Effector CD8-positive, alpha-beta T cell (primary cell): ENCODE measurements around the gene SYNE1.
A peak's percentile ranks its signal among the peaks of the same experiment; 100 is the strongest.
"Not testable (repeated sequence)": the region's sequence is repeated elsewhere in the genome, so short reads cannot be mapped to it uniquely, and the experiment has no call there.

Experiments
- DNase-seq: peaks from one replicate; lab custom pipeline; 2025; lab: John Stamatoyannopoulos, UW

The SYNE1 gene

DNA sequence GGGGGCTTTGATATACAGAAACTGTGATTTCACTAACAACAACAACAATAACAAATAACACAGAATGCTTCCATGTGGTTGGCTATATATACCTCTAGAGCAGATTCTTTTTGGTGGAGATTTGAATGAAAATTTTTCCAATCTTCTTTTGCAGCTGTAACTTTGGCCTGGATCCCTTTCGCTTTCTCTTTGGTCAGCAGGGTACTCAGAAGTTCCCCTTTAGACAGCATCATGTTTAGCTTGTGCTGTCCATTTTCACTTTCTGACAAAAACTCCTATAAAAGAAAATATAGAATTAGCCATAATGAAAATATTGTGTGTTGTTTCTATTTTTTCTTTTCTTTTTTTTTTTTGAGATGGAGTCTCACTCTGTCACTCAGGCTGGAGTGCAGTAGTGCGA, 264.2 kb downstream of the SYNE1 start:
- no peak for DNase-seq

- no peak for DNase-seq
Observed at GRCh38 chr6:152371775-152372174, 265.4 kb downstream of the SYNE1 start.

DNA sequence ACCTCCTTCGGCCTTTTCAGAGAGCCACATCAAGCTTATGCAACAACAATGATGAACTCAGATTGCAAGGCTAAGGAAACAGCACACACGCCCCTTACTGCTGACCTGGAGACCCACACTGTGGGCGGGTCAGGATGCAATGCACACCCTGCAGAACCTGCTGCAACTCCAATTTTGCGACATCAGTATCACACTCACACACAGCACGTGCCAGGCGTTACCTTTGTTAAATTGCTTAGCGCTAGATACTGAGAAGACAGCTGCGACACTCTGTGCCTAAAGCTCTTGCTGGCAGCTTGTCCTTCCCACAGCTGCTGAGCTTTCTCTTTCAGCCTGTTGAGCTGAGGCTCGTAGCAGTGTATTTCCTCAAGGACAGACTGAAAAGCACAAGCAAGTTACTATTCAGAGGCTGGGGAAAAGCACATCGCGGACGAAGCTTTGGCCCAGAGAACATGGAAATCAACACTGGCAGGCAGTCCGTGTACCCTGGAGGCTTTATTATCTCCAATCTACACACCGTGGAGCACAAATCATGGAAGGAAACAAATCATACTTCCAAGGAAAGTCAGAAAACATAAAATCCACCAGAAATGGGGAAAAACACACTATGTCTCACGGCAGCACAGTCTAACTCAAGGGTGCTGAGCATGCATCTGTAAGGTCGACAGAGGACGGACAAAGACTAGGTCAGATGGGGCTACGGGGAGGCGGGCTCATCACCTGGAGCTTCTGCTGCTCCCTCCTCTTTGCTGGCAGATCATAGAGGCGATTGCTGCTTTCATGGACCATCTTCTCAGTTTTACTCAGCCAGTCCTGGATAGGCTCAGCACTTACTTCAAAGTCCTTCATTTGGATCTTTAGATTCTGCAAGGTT, 268.2 kb downstream of the SYNE1 start:
- no peak for DNase-seq

DNA sequence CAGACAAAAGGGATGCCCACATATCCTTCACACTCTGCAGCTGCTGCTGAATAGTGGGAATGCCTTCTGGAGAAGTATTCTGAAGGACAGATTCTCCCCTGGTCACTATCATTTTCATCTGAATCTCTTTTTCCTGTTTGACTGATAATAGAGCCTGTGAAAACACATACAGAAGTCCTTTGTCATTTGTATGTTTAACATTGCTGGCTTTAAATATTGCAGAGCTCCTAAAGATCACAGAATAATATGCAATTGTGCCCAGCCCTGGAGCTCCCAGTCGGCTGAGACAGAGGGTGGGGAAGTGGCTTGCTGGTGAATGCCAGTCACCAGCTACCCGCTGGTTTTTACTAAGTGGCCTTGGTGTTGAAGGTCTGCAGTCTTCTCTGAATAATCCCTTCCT, 272.3 kb downstream of the SYNE1 start:
- DNase-seq, result no peak

- DNase-seq, result no peak
Observed at GRCh38 chr6:152360034-152360433, 277.1 kb downstream of the SYNE1 start.

- no peak for DNase-seq
Observed at GRCh38 chr6:152356662-152357061, 280.5 kb downstream of the SYNE1 start.

GRCh38 chr6:152356016-152356415, 281.1 kb downstream of the SYNE1 start:
- DNase-seq, result no peak

- DNase-seq, result no peak
Observed at GRCh38 chr6:152355166-152355565, 282.0 kb downstream of the SYNE1 start.

GRCh38 chr6:152353440-152353839, 283.7 kb downstream of the SYNE1 start:
- DNase-seq, result no peak

GRCh38 chr6:152351742-152352141, 285.4 kb downstream of the SYNE1 start:
- DNase-seq, result no peak

DNA sequence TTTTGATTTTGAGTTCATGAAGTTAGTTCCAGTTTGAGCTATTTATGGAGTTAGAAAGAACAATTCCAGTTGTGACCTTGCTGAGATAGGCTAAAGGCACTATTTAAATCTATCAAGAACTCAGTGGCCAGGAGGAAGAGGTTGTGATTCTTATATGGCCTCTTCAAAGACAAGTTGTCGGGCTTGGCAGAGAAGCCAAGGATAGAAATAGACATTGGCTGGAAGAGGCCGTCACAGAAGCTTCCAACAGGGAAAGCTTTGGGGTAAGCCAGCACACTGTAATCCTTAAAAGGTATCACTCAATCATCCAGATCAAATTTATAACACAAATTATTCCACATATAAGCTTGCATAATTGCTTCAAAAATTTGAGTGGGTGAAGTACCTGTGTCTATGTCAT, 286.1 kb downstream of the SYNE1 start:
- no peak for DNase-seq

DNA sequence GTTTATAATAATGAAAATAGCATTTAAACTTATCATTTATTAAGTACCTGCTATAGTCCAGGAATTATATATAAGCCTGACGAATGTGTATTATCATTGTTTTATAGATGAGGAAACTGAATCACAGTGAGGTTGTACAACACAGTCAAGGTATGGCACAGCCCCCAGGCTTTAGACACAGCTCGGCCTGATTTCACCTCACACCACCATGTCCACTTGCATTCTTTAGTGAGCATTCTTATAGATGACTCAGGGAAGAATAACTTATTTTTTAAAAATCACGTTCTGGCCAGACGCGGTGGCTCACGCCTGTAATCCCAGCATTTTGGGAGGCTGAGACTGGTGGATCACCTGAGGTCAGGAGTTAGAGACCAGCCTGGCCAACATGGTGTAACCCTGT, 289.0 kb downstream of the SYNE1 start:
- no peak for DNase-seq

- no peak for DNase-seq
Observed at GRCh38 chr6:152343735-152344360, 293.3 kb downstream of the SYNE1 start.

- no peak for DNase-seq
Observed at GRCh38 chr6:152341596-152341995, 295.6 kb downstream of the SYNE1 start.

DNA sequence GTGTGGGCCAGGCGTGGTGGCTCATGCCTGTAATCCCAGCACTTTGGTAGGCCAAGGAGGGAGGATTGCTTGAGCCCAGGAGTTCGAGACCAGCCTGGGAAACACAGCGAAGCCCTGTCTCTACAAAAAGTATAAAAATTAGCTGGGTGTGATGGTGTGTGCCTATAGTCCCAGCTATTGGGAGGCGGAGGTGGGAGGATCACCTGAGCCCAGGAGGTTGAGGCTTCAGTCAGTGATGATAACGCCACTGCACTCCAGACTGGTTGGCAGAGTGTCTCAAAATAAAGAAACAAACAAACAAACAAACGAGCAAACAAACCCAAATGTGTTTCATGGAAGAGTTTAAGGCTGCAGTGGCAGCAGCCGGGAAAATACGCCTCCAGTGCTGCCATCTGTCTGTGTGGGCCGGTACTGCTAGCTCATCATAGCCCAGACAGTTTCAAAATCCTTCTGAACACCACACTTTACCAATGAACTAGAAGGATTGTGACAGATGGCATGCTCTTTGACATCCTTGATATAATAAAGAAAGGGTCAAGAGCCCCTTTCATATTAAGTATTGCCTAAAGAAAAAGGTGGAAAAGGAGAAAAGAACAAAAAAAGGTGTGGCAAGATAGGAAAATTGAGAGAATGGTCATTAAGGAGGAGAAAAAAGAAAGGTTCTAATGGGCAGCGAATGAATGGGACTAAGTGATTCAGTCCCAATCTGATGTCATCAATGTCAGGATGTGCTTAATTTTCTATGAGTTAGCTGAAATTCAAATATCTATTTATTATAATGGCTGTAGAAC, 298.6 kb downstream of the SYNE1 start:
- peak; percentile 26 for DNase-seq

DNA sequence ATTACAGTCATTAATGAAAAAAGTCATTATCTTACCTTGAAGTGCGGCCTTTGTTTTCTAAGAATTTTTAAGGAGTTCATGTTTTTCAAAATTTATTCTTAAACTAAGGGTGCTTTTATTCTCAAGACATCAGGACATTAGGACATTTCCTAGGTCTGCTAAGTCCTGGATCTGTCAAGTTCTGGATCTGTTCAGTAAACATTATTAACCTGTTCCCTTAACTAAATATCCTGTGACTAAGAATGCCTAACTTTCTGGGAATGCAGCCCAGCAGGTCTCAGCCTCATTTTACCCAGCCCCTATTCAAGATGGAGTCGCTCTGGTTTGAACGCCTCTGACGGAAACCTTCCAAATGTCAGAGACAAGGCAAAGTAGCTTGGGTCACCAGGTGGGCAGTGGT, 302.6 kb downstream of the SYNE1 start:
- DNase-seq, result no peak

GRCh38 chr6:152330961-152331360, 306.2 kb downstream of the SYNE1 start:
- no peak for DNase-seq

DNA sequence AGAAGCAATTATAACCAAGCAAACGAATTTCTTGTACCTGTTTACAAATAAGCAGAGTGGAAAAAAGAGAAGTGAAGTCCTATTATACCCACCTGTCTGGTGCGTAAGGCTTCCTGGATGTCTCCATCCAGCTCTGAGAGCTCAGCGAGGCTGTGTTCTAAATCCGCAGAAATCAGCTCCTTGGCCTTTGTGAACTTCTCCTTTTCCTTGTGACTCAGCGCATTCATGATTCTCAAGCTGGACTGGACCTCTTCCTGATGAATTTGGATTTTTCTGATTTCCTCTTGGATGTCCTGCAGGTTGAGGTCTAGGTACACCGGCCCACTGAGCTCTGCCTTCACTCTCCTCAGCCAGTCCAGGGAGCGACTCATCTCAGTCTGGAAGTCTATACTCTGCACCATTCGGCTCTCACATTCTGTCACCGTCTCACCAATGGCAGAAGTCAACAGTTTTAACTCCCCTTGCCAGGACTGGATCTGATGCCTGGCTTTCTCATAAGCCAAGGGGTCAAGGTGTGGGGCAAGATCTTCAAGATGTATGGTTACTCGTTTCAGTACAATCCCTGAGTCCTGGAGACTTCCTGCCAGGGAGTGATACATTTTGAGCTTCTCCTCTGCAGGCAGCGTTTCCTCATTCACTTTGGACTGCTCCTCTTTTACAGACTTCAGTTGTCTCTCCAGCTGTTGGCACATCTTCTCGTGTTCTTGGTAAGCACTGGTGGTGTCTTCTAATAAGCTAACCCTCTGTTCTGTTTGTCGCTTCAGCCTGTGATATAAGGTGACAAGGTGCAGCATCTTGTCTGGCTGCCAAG, 307.3 kb downstream of the SYNE1 start:
- no peak for DNase-seq

DNA sequence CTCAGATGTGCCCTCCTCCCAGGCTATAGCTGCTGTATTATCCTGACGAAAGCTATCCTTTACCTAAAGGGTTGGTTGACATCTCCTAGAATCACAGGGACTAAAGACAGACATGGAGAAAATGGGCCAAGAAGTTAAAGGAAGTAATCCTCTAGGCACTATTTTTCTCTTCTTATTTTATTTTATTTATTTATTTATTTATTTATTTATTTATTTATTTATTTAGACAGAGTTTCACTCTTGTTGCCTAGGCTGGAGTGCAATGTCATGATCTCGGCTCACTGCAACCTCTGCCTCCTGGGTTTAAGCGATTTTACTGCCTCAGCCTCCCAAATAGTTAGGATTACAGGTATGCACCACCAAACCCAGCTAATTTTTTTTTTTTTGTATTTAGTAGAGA, 309.0 kb downstream of the SYNE1 start:
- not testable (repeated sequence) for DNase-seq

DNA sequence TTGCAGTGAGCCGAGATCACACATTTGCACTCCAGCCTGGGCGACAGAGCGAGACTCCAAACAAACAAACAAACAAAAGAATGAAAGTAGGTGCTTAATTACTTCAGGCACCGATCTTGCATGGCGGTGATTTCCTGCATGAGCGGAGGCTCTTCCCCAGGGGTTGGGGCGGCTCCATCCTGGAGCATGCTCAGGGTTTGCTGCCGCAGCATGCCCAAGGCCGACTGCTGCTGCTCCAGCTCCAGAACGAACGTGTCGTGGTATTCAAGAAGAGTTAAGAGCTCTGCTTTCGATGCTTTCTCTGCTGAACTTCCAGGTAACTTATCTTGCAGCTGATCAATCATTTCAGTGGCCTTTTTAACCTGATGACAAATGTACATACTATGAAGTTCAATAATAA, 313.8 kb downstream of the SYNE1 start:
- no peak for DNase-seq

GRCh38 chr6:152318278-152318677, 318.9 kb downstream of the SYNE1 start:
- DNase-seq, result no peak

DNA sequence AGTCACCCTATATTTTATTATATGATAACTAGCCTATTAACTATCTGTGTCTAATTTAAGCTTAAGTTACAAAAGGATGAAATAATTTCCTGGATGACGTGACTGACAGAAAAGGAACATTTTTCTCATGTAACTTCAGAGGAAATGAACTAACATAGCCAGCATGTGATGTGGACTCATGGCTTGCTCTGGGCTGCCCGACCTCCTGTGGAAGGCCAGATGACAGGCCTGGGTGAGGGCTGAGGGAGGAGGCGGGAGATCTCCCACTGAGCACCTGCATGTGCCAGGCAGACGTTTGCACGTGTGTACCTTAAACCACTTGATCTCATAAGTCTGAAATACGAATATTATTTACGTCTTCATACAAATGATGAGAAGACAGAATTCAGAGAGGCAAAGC, 321.1 kb downstream of the SYNE1 start:
- no peak for DNase-seq
